HG03558 (cell line): ENCODE data around the gene ZDHHC7.

Experiments used
- ATAC-seq: cut with Tn5 transposase; IDR thresholded peaks from one replicate; pipeline ENCODE4 v1.9.1; 2021; ENCODE audit warnings: moderate number of reproducible peaks; ENCODE audit not compliant: unreplicated experiment; ENCODE audit errors: extremely low read depth

Gene ZDHHC7

DNA sequence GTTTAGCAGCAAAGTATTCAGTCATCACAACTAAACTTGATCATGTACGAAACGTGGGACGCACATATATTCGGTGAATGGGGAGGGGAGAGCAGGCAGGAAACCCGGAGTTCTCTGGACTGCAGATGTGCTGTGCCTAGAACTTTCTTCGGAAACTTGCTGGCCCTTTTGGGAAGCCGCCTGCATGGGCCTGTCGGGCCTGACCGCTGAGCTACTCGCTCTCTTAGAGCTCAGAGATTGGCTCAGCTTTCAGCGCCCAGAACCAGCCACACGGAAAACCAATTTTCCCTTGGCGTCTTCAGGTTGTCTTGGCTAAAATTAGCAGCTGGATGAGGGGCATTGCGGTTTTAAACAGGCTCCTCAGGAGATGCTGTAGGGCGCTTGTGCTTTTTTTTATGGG is 38.1 kb downstream of the ZDHHC7 start:
- no peak for ATAC-seq

GRCh38 chr16:84970447-84971127 is 40.7 kb downstream of the ZDHHC7 start:
- no peak for ATAC-seq

DNA sequence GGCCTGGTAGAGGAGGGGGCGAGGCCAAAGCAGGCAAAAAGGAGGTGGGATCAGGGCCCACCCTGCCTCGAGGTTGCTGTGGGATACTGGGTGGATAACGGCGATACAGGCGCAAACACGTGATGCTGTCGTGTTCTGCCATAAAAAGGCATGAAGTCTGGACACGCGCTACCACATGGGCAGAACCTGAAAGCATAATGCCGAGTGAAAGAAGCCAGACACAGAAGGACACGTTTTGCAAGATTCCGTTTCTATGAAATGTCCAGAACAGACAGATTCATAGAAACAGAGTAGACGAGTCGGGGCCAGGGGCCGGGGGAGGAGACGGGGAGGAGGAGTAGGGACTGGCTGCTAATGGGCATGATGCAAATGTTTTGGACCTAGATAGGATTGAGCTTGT is 43.5 kb downstream of the ZDHHC7 start:
- ATAC-seq, result no peak

DNA sequence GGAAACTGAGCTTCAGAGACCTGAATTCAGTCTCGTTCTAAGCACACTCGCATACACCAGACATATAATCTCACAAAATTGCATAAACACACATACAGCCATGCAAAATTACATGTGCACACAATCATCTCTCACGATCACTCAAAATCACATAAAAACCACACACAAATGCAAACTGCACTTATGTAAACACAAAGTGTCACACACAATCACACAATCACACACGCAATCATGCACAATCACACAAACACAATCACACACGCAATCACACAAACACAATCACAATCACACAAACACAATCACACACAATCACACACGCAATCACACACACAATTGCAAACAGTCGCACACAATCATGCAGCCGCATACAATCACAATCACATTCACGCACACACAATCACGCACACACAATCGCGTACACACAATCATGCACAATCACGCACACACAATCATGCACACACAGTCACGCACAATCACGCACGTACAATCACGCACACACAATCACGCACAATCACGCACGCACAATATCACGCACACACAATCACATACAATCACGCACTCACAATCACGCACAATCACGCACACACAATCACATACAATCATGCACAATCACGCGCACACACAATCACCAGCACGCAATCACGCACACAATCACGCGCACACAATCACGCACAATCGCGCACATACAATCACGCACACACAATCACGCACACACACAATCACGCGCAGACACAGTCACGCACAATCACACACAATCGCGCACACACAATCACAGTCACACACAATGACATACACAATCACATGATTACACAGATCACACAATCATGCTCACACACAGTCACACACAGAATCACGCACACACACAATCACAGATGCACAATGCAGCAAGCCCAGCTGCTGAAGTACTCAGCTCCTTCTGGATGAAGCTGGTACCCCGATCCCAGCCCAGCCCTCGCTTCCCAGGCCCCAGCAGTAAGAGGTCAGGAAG is 45.6 kb downstream of the ZDHHC7 start:
- no peak for ATAC-seq

DNA sequence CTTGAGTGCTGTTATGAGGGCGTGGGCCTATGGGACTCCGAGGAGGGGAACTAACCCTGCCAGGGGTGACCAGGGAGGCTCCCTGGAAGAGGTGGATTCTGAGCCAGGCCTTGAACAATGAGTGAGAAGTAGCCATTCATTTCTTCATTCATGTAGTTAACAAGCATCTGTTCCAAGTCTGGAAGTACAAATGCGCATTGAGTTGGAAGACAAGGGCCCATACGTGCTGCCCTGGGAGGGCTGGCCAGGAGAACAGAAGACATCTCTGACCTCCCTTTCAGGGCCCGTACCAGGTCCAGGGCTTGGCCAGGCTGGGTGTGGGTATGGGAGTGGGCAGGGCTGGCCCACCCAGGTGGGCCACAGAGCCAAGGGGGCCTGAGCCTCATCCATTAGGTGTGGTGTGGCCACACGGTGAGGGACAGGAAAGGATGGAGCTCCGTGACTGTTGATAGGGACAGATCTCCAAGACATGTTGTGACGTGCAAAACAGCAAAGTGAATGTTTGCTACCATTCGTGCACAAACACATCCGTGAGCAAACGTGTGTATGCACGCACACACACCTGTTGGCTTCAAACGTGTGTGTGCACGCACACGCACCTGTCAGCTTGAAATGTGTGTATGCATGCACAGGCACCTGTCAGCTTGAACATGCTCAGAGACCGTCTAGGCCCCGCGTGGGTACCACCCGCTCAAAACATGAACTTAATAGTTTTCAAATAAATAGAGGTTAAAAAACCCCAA is 46.8 kb downstream of the ZDHHC7 start:
- ATAC-seq, result no peak

DNA sequence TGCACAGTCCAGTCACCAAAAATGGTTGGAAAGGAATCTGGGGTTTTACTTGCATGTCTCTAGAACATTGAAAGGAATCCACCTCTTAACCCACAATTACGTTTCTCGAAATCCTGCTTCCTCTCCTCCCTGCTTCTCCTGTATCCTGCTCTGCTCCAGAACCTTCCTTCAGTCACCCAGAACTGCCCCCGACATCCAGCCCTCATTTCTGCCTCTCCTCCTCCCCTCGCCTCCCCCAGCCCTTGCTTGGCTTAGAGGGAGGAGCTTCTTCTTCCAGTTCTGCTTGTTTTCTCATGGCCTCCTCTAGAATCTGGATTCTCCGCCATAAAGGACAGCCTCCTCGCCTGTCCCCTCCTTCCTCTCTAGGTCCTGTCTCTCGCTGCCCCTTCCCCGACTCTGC is 48.3 kb downstream of the ZDHHC7 start:
- no peak for ATAC-seq

DNA sequence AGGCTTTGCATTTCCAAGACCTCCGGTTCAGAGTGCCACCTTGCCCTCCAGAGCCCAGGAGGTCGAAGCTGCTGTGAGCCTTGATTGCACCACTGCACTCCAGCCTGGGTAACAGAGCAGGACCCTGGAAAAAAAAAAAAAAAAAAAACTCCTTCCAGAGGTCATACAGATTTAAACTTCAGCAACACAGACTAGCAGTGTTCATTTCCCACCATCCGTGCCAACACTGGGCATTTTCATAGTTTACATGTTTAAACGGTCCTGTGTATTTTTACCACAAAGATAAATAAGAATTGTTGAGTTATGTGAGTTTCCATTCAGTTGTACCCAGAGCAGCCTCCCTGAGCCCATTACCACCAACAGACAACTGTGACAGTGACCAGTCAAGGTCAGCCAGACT is 50.4 kb downstream of the ZDHHC7 start:
- no peak for ATAC-seq

GRCh38 chr16:84959784-84960417 is 51.4 kb downstream of the ZDHHC7 start:
- no peak for ATAC-seq

DNA sequence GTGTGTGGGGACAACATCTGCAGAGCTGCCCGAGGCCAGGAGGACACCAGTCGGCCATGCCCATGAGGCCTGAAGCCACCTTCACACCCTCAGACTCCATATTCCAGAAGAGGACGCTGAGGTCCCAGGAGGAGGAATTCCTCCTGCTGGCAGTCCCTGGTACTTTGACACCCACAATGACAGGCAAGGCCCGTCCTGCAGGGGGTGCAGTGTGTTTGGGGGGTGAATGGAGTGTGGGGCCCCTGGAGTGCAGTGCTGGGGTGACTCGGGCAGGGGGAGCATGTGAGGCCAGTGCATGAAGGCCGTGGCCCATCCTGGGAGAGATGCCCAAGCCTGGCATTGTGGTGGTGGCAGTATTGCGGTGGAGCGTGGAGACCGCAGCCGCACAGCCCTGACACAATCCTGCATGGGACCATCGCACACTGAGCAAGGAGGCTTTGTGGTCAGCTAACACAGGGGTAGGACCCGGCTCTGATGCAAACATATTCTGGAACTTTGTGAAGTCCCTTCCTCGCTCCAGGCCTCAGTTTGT is 52.2 kb downstream of the ZDHHC7 start:
- no peak for ATAC-seq

- no peak for ATAC-seq
These were observed 53.5 kb downstream of the ZDHHC7 start for GRCh38 chr16:84957792-84958191.

DNA sequence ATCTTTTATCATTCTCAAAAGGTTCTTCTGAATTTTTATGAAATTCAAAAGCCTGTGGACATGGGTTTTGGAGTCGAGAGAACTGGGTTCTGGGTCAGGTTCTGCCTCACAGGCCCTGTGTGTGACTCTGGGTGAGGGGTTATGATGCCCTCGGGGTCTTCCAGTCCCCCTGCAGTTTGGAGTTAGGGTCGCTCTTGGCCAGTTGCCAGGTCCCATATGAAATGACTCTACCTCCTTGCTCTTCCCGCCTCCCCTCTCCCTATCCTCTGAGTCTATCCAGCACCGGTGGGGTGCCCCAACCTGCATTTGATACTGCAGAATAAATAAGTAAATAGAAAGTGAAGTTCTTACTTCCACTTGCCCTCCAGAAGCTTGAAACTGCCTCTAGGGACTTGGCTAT is 54.1 kb downstream of the ZDHHC7 start:
- no peak for ATAC-seq

DNA sequence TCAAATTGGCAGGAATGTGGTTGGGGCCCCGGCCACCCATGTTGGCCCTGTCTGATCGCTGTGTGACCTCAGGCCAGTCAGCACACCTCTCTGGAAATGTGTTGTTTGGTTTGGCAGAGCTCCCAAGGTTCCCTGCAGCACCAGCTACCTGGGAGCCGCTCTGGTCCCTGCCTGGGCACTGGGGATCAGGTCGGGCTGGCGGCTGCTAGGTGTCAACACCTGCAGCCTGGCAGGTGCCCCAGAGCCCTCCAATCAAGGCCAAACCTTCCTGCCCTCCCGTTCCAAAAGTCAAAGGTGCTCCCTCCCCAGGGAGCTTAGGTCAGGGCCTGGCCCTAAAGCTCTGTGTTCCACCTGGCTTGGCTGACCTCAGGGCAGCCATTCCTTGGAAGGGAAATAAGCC is 55.9 kb downstream of the ZDHHC7 start:
- no peak for ATAC-seq

GRCh38 chr16:84953190-84953746 is 58.1 kb downstream of the ZDHHC7 start:
- ATAC-seq, result no peak

GRCh38 chr16:84952335-84953189 is 58.8 kb downstream of the ZDHHC7 start:
- ATAC-seq, result no peak

GRCh38 chr16:84950906-84951305 is 60.4 kb downstream of the ZDHHC7 start:
- no peak for ATAC-seq

- no peak for ATAC-seq
These were observed 61.4 kb downstream of the ZDHHC7 start for GRCh38 chr16:84949772-84950436.

- no peak for ATAC-seq
These were observed 62.3 kb downstream of the ZDHHC7 start for GRCh38 chr16:84948851-84949610.
